ENCODE data around the gene LOXHD1. TPM values are rescaled to one million over a fixed set of nuclear protein-coding genes. Genes with fewer than 3 reads are reported as not detected.

The LOXHD1 gene
- total and polyA plus RNA-seq, 2 donors (not counting 1 experiment from before 2014, with no cell fraction given), result not detected

GRCh38 chr18:46555724-46556123 lies 101.3 kb downstream of the LOXHD1 start:
- ATAC-seq (ENCODE audit: low read depth) (no peak), DNase-seq (no peak)
- Histone ChIP-seq H3K4me2 (replicated peaks; ENCODE audit: low read depth, low read length, poor library complexity, severe bottlenecking) (no peak overlapping the region), H3K27me3 (replicated peaks in 1 of 4; ENCODE audit: control extremely low read depth in 1 of 4, control insufficient read depth in 3 of 4, insufficient read depth in 4 of 4, low read length in 3 of 4) (no peaks in the 10 kb centered on the region), H3K79me2 (ENCODE audit: control insufficient read depth, insufficient read depth, low read length) (no peaks in the 10 kb centered on the region), H2AFZ (ENCODE audit: insufficient read depth, low read depth, low read length, poor library complexity, severe bottlenecking) (no peak overlapping the region), H3K9ac (ENCODE audit: low read length) (no peak overlapping the region), H4K20me1 (ENCODE audit: control insufficient read depth, insufficient read depth, low read length, poor library complexity, severe bottlenecking) (no peaks in the 10 kb centered on the region), H3K27ac (ENCODE audit: low read length in 2 of 2) (no peak overlapping the region), H3K36me3 (replicated peaks in 1 of 2; ENCODE audit: control extremely low read depth in 1 of 2, control insufficient read depth in 1 of 2, extremely low read depth in 1 of 2, insufficient read depth in 2 of 2, low read length in 1 of 2) (no peaks in the 10 kb centered on the region), H3K4me3 (ENCODE audit: control extremely low read depth in 1 of 5, extremely low read depth in 1 of 5, insufficient read depth in 1 of 5, low read depth in 2 of 5, low read length in 4 of 5) (no peak overlapping the region), H3K4me1 (ENCODE audit: control insufficient read depth in 2 of 2, insufficient read depth in 2 of 2, low read length in 2 of 2) (no peaks in the 10 kb centered on the region), H3K9me3 (ENCODE audit: control extremely low read depth in 1 of 3, control insufficient read depth in 2 of 3, insufficient read depth in 1 of 3, low read length in 2 of 3) (peaks cover 0 to 5% (median 0%) of the 10 kb centered on the region in 3 donors)
- Mint-ChIP-seq H3K27ac (no peak overlapping the region), H3K4me3 (no peak overlapping the region), H3K27me3 (peaks cover 2% of the 10 kb centered on the region), H3K4me1 (no peaks in the 10 kb centered on the region), H3K9me3 (ENCODE audit: insufficient read depth) (no peaks in the 10 kb centered on the region)
- TF ChIP-seq, protein P1, sequence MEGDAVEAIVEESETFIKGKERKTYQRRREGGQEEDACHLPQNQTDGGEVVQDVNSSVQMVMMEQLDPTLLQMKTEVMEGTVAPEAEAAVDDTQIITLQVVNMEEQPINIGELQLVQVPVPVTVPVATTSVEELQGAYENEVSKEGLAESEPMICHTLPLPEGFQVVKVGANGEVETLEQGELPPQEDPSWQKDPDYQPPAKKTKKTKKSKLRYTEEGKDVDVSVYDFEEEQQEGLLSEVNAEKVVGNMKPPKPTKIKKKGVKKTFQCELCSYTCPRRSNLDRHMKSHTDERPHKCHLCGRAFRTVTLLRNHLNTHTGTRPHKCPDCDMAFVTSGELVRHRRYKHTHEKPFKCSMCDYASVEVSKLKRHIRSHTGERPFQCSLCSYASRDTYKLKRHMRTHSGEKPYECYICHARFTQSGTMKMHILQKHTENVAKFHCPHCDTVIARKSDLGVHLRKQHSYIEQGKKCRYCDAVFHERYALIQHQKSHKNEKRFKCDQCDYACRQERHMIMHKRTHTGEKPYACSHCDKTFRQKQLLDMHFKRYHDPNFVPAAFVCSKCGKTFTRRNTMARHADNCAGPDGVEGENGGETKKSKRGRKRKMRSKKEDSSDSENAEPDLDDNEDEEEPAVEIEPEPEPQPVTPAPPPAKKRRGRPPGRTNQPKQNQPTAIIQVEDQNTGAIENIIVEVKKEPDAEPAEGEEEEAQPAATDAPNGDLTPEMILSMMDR (IDR thresholded peaks at IDR 0.05), result no peak
- no peak for TF ChIP-seq EZH2 (IDR thresholded peaks at IDR 0.05; ENCODE audit: borderline replicate concordance, insufficient read depth, low read depth, low read length, poor library complexity, severe bottlenecking)
- ChIA-PET POLR2A (no interaction called here), CTCF (no interaction called here)
- intact Hi-C loops (cut with micrococcal nuclease), result no loop called here
- WGBS (ENCODE audit: insufficient coverage), result 44% methylated on average over 1 of the region's 4 CpGs

- TF ChIP-seq, protein P1 (IDR thresholded peaks at IDR 0.05), result no peak
- TF ChIP-seq EZH2 (IDR thresholded peaks at IDR 0.05; ENCODE audit: borderline replicate concordance, insufficient read depth, low read depth, low read length, poor library complexity, severe bottlenecking), result no peak
- ATAC-seq (ENCODE audit: low read depth) (no peak), DNase-seq (no peak)
- Histone ChIP-seq H3K27ac (ENCODE audit: low read length in 2 of 2) (no peak overlapping the region), H3K9ac (ENCODE audit: low read length) (no peak overlapping the region), H3K4me1 (ENCODE audit: control insufficient read depth in 2 of 2, insufficient read depth in 2 of 2, low read length in 2 of 2) (no peaks in the 10 kb centered on the region), H2AFZ (ENCODE audit: insufficient read depth, low read depth, low read length, poor library complexity, severe bottlenecking) (no peak overlapping the region), H3K36me3 (replicated peaks in 1 of 2; ENCODE audit: control extremely low read depth in 1 of 2, control insufficient read depth in 1 of 2, extremely low read depth in 1 of 2, insufficient read depth in 2 of 2, low read length in 1 of 2) (no peaks in the 10 kb centered on the region), H4K20me1 (ENCODE audit: control insufficient read depth, insufficient read depth, low read length, poor library complexity, severe bottlenecking) (no peaks in the 10 kb centered on the region), H3K4me3 (ENCODE audit: control extremely low read depth in 1 of 5, extremely low read depth in 1 of 5, insufficient read depth in 1 of 5, low read depth in 2 of 5, low read length in 4 of 5) (no peak overlapping the region), H3K9me3 (ENCODE audit: control extremely low read depth in 1 of 3, control insufficient read depth in 2 of 3, insufficient read depth in 1 of 3, low read length in 2 of 3) (peaks cover 0 to 5% (median 0%) of the 10 kb centered on the region in 3 donors), H3K27me3 (replicated peaks in 1 of 4; ENCODE audit: control extremely low read depth in 1 of 4, control insufficient read depth in 3 of 4, insufficient read depth in 4 of 4, low read length in 3 of 4) (no peaks in the 10 kb centered on the region), H3K4me2 (replicated peaks; ENCODE audit: low read depth, low read length, poor library complexity, severe bottlenecking) (no peak overlapping the region), H3K79me2 (ENCODE audit: control insufficient read depth, insufficient read depth, low read length) (no peaks in the 10 kb centered on the region)
- Mint-ChIP-seq H3K27me3 (no peaks in the 10 kb centered on the region), H3K27ac (no peak overlapping the region), H3K9me3 (ENCODE audit: insufficient read depth) (no peaks in the 10 kb centered on the region), H3K4me1 (no peaks in the 10 kb centered on the region), H3K4me3 (no peak overlapping the region)
- intact Hi-C loops (cut with micrococcal nuclease), result no loop called here
- ChIA-PET POLR2A (no interaction called here), CTCF (no interaction called here)
- 80% methylated on average over 1 of the region's 2 CpGs for WGBS (ENCODE audit: insufficient coverage)
Observed at GRCh38 chr18:46555213-46555612, 101.8 kb downstream of the LOXHD1 start.

Measured in B cell (primary cell).